Measurements from ENCODE around the gene EXOC3L1. TPM values are rescaled to one million over a fixed set of nuclear protein-coding genes. Genes with fewer than 3 reads are reported as not detected.
A peak's percentile ranks its signal among the peaks of the same experiment; 100 is the strongest.

Gene EXOC3L1
- total and polyA plus RNA-seq, 2 of the 13 experiments (the other 11 are each of a cell fraction or from before 2014, with no cell fraction given), result 0.12 TPM; not detected in 1

DNA sequence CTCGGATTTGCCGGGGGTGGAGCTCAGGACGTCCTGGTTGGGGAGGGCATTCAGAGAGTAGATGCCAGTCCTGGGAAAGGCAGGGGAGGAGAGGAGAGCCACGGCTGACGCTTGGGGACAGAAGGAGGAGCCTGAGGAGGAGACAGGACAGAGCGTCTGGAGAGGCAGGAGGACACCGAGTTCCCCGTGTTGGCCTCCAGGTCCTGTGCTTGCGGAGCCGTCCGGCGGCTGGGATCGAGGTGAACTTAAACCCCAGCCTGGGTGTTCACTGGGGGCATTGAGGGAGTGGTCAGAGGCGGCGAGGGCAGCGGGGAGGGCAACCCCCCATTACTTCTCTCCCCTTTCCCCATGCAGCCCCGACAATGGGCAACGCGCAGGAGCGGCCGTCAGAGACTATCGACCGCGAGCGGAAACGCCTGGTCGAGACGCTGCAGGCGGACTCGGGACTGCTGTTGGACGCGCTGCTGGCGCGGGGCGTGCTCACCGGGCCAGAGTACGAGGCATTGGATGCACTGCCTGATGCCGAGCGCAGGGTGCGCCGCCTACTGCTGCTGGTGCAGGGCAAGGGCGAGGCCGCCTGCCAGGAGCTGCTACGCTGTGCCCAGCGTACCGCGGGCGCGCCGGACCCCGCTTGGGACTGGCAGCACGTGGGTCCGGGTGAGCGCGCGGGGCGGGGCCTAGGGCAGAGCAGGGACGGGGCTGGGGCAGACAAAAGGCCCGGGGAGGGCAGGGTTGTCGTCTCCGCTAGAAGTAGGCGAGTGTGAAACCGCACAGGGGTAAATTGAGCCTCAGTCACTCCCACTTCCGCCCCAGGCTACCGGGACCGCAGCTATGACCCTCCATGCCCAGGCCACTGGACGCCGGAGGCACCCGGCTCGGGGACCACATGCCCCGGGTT, 15.9 kb downstream of the EXOC3L1 start (continued):
- TF ChIP-seq, protein P1, sequence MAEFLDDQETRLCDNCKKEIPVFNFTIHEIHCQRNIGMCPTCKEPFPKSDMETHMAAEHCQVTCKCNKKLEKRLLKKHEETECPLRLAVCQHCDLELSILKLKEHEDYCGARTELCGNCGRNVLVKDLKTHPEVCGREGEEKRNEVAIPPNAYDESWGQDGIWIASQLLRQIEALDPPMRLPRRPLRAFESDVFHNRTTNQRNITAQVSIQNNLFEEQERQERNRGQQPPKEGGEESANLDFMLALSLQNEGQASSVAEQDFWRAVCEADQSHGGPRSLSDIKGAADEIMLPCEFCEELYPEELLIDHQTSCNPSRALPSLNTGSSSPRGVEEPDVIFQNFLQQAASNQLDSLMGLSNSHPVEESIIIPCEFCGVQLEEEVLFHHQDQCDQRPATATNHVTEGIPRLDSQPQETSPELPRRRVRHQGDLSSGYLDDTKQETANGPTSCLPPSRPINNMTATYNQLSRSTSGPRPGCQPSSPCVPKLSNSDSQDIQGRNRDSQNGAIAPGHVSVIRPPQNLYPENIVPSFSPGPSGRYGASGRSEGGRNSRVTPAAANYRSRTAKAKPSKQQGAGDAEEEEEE (CRISPR knock-in tag; IDR thresholded peaks at IDR 0.05; ENCODE audit: borderline replicate concordance), result no peak
- TF ChIP-seq, protein P2, sequence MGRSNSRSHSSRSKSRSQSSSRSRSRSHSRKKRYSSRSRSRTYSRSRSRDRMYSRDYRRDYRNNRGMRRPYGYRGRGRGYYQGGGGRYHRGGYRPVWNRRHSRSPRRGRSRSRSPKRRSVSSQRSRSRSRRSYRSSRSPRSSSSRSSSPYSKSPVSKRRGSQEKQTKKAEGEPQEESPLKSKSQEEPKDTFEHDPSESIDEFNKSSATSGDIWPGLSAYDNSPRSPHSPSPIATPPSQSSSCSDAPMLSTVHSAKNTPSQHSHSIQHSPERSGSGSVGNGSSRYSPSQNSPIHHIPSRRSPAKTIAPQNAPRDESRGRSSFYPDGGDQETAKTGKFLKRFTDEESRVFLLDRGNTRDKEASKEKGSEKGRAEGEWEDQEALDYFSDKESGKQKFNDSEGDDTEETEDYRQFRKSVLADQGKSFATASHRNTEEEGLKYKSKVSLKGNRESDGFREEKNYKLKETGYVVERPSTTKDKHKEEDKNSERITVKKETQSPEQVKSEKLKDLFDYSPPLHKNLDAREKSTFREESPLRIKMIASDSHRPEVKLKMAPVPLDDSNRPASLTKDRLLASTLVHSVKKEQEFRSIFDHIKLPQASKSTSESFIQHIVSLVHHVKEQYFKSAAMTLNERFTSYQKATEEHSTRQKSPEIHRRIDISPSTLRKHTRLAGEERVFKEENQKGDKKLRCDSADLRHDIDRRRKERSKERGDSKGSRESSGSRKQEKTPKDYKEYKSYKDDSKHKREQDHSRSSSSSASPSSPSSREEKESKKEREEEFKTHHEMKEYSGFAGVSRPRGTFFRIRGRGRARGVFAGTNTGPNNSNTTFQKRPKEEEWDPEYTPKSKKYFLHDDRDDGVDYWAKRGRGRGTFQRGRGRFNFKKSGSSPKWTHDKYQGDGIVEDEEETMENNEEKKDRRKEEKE (IDR thresholded peaks at IDR 0.05), result no peak
- TF ChIP-seq SSRP1 (CRISPR knock-in tag; IDR thresholded peaks at IDR 0.05) (no peak), IRF2 (CRISPR knock-in tag; IDR thresholded peaks at IDR 0.05) (peak; percentile 94), AGO2 (optimal IDR thresholded peaks at IDR 0.05; ENCODE audit: low read depth, low read length) (peak; percentile 77), TOE1 (CRISPR knock-in tag; IDR thresholded peaks at IDR 0.05) (0 out of 2 replicates have a peak, but pooled peaks have one; percentile 51), PITX1 (CRISPR knock-in tag; IDR thresholded peaks at IDR 0.05) (peak; percentile 83), ZNF780A (CRISPR knock-in tag; IDR thresholded peaks at IDR 0.05) (peak; percentile 81; the same call in 1 of the 2 replicates), AGO1 (IDR thresholded peaks at IDR 0.05; ENCODE audit: low read depth, low read length, poor library complexity, severe bottlenecking) (peak; percentile 82), ZNF253 (CRISPR knock-in tag; IDR thresholded peaks at IDR 0.05; ENCODE audit: borderline replicate concordance) (no peak), NR1H2 (CRISPR knock-in tag; IDR thresholded peaks at IDR 0.05; ENCODE audit: borderline replicate concordance, low read depth) (no peak), ARNTL (CRISPR knock-in tag; IDR thresholded peaks at IDR 0.05) (peak; percentile 88), CENPX (CRISPR knock-in tag; IDR thresholded peaks at IDR 0.05) (no peak), EEA1 (CRISPR knock-in tag; IDR thresholded peaks at IDR 0.05; ENCODE audit: borderline replicate concordance) (peak; percentile 80; the same call in 1 of the 2 replicates), MYNN (CRISPR knock-in tag; IDR thresholded peaks at IDR 0.05; ENCODE audit: low read depth) (no peak), TGIF2 (CRISPR knock-in tag; IDR thresholded peaks at IDR 0.05) (peak; percentile 90), RBM39 (IDR thresholded peaks at IDR 0.05; ENCODE audit: low read depth, low read length, poor library complexity, severe bottlenecking) (peak; percentile 78)
- TF ChIP-seq, protein P3, sequence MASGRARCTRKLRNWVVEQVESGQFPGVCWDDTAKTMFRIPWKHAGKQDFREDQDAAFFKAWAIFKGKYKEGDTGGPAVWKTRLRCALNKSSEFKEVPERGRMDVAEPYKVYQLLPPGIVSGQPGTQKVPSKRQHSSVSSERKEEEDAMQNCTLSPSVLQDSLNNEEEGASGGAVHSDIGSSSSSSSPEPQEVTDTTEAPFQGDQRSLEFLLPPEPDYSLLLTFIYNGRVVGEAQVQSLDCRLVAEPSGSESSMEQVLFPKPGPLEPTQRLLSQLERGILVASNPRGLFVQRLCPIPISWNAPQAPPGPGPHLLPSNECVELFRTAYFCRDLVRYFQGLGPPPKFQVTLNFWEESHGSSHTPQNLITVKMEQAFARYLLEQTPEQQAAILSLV (CRISPR knock-in tag; IDR thresholded peaks at IDR 0.05; ENCODE audit: borderline replicate concordance), result peak; percentile 81; the same call in 1 of the 2 replicates
- TF ChIP-seq, protein P4, sequence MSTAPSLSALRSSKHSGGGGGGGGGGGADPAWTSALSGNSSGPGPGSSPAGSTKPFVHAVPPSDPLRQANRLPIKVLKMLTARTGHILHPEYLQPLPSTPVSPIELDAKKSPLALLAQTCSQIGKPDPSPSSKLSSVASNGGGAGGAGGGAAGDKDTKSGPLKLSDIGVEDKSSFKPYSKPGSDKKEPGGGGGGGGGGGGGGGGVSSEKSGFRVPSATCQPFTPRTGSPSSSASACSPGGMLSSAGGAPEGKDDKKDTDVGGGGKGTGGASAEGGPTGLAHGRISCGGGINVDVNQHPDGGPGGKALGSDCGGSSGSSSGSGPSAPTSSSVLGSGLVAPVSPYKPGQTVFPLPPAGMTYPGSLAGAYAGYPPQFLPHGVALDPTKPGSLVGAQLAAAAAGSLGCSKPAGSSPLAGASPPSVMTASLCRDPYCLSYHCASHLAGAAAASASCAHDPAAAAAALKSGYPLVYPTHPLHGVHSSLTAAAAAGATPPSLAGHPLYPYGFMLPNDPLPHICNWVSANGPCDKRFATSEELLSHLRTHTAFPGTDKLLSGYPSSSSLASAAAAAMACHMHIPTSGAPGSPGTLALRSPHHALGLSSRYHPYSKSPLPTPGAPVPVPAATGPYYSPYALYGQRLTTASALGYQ (CRISPR knock-in tag; IDR thresholded peaks at IDR 0.05), result no peak; the same call in 1 of the 2 replicates
- TF ChIP-seq, protein P5, sequence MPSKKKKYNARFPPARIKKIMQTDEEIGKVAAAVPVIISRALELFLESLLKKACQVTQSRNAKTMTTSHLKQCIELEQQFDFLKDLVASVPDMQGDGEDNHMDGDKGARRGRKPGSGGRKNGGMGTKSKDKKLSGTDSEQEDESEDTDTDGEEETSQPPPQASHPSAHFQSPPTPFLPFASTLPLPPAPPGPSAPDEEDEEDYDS (CRISPR knock-in tag; IDR thresholded peaks at IDR 0.05), result peak; percentile 78

Measured in HepG2 (cell line).